HEK293 (cell line): ENCODE results near the gene CREB5.

ENCODE experiments used
- HOXD13 ChIP-seq: sonication (generic); formaldehyde crosslinking; IDR thresholded peaks from 2 replicates; pipeline ENCODE4 v1.8.0; 2022; ENCODE audit warnings: missing genetic modification reagents, borderline replicate concordance
- KLF10 ChIP-seq: fragments of 450-650 bp; IDR thresholded peaks from 2 replicates; pipeline ENCODE4 v1.5.1; 2018; ENCODE audit warnings: missing biosample characterization, mild to moderate bottlenecking, missing genetic modification characterization
- ZNF514 ChIP-seq: fragments of 450-650 bp; formaldehyde crosslinking; IDR thresholded peaks from 2 replicates; pipeline ENCODE4 v1.5.1; 2016; ENCODE audit warnings: missing biosample characterization, missing genetic modification characterization
- ZNF639 ChIP-seq: fragments of 450-650 bp; formaldehyde crosslinking; IDR thresholded peaks from 2 replicates; pipeline ENCODE4 v1.5.1; 2016; ENCODE audit warnings: missing biosample characterization, missing genetic modification characterization

DNA sequence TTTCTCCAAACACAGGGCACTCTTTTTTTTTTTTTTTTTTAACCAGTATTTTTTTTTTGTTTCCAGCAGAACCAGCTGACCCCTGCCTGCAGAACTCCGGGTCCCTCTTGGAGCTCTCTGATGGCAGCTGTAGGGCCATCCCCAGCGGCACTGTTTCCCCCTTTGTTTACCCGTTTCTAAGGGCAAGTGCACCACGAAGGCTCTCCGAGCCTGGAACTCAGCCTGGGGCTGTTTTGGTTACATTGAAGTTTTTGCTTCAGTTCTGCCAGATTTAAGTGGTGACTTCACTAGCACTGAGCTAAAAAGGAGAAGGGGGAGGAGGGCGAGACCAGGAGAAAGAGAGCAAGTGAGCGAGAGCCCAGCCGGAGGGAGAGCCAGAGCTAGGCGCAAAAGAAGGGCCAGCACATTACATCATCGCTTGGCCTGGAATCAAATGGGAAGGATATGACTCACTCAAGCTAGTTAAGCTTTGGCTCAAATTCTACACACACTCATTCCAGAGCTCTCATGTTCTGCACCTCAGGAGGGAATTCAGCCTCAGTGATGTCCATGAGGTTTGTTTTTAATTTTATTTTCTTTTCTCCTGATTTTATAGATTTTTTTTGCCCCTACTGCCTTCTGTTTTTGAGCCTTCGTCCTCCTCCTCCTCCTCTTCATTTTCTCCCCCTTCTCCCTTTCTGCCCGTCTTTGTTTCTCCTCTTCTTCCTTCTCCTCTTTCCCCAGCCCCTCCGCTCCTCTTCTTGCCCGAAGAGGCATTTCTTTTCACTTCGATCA, 273.5 kb downstream of the CREB5 start:
- TF ChIP-seq KLF10 (peak; percentile 68; the same call in 1 of the 2 replicates), ZNF514 (tag by site-specific recombination) (no peak), HOXD13 (CRISPR knock-in tag) (no peak), ZNF639 (tag by site-specific recombination) (peak; percentile 71)
